Activated T-cell treated with anti-CD3 and anti-CD28 coated beads for 24 hours (primary cell): ENCODE measurements around the gene MPZL1.
"Not testable (repeated sequence)": the region's sequence is repeated elsewhere in the genome, so short reads cannot be mapped to it uniquely, and the experiment has no call there.

Experiments
- DNase-seq: peaks from one replicate; pipeline ENCODE4 v3.0.0-alpha.2; 2020; ENCODE audit warnings: low read depth

Gene MPZL1

DNA sequence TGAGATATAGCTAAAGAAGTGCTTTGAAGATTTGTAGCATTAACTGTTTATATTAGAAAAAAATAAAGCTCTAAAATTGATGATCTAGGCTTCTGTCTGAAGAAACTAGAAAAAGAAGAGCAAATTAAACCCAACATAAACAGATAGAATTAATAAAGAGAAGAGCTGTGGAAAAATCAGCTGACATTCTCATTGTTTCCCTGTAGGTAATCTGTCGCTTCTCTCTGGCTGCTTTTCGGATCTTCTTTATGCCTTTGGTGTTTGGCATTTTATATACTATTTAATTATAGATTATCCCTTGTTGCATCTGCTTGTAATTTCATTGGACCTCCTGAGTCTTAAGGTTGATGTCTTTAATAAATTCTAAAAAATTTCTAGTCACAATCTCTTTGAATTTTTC is 59.8 kb downstream of the MPZL1 start:
- no peak for DNase-seq

DNA sequence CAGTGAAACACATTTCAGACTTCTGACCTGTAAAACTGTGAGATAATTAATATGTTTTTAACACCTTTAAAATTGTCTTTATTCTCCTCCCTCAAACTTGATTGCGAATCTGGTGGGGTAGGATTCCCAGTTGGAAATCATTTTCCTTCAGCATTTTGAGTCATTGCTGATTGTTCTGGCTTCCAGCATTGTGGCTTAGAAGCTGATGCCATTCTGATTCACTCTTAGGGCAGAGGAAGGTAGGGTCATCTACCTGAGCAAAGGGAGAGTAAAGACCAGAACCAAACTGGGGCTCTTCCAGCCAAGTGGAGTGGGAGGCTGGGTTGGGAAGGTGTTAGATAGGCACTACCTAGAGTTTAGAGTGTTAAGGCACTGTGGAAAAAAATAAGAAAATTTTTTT is 61.2 kb downstream of the MPZL1 start:
- no peak for DNase-seq

DNA sequence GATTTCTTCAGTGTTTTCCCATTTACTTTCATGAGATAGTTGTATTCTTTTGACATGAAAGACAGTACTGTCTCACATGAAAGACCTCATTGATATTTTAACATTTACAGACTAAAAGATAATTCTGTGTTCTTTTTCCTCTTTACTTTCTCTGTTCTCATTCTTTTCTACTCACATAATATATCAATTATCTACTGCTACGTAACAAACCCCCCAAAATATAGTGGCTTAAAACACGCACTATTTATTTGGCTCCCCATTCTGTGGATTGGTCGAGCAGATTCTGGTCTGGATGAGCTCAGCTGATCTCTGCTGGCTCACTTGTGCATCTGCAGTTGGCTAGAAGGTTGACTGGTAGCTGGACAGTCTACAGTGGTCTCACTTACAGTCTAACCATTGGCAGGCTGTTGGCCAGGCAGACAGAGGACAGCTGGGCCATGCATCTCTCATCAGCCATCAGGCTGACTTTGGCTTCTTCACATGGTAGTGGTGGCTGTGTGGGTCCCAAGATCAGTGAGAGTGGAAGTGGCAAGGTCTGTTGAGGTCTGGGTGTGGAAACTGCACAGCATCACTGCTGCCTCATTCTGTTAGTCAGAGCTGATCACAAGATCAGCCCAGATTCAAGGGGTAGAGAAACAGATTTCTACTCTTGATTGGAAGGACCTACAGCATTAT is 63.2 kb downstream of the MPZL1 start:
- DNase-seq: no peak

DNA sequence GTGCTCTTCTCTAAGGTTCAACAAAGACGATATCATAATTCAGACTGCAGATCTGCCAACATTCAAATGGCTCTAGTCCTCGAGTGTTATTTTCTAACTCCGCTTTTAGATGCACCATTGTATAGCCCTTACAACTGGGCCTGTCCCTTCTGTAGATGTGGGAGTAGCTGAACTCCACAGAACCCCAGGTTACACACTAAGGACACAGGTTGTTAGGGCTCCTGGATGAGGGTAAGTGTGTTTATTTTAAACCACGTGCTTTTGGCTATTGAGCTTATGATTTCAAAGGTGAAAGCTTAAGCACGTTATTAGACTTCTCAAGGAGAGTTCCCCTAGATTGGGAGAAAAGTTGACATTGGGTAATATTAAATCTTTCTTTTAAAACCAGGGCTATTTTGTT is 64.7 kb downstream of the MPZL1 start:
- no peak for DNase-seq

DNA sequence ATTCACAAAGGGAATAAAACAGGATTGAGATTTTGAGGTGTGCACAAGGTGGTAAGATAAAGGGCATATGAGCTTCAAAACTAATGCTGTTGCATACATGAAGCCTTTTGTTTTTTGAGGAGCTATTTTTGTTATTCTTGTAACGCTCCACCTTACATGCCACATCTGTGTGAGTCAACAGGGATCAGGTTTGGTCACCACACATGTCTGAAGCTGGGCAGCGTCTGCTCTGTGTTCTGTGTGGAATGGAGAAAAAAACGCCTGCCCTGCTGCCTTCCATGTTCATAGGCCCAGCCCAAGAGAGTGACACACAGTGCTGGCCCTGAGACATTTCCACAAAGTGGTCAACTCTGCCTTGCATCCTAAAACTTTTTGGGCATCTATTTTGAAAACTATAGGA is 67.7 kb downstream of the MPZL1 start:
- no peak for DNase-seq

DNA sequence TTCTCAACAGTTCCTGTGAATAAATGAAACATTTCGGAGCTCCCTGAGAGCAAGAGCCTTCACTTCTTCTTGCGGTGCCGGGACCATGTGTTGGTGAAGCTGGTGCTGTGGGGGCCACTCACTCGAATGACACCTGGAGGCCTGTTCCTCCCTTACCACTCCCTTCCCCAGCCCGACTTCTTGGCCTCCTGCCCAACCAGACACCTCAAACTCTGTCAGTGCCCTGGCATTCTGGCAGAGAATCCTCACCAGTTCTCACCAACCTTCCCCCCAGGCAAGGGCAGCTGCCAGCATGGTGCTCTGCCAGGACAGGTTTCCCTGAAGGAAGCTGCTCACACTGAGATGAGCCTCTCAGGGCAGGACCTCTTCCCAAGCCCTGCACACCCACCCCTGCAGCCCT is 68.3 kb downstream of the MPZL1 start:
- DNase-seq: no peak

DNA sequence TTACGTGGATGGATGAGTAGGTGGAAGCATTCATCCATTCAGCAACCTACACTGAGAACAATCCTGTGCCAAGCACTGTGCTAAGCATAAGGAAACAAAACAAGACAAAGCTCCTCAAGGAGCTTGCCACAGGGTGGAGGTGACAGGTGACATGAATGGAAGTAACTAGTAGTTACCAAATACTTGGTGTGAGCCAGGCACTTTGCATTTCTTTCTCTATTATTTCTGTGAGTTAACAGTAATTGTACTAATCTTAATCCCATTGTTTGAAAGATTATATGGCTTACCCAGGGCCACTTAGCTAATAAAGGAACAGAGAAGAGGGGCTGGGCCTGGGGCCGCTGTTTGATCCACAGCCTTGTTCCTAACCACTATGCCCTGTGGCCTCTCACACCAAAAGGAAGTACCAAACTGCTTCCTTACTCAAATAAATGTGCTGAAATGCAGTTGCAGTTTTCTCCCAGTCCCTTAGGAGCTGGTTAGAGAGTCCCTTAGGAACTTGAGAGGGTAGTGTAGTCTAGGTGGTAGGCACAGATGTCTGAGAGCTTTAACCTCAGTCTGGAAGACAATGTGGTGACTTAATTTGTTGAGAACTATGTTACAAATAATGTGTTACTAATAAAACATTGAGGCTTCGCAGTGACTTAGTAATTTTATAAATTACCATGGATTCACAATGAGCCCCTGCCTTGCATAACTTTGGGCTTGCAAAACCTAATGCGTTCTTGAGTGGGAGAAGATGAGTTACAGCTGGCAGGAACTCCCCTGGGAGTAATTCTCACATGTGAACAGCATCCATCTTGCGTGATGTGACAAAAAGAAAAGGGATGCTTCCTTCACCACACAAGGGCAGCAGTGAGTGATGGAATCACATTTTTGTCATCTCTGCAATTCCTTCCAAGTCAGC is 69.8 kb downstream of the MPZL1 start:
- no peak for DNase-seq

DNA sequence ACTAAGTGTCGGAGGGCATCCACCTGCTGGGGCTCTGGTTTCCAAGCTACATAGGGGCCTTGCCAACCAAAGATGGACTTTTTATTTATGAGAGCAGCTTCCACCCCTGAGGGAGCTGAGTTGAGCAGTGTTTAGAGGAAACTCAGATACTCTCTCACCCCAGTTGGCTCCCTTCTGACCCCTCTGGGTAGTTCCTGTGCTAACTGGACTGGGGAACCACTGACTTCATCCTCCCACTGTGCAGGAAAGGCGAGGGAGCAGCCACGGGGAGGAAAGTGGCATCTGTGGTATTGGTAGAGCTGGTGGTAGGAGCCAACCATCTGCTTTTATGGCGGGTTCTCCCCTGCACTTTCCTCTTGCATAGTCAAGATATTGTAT is 70.4 kb downstream of the MPZL1 start:
- DNase-seq: no peak

DNA sequence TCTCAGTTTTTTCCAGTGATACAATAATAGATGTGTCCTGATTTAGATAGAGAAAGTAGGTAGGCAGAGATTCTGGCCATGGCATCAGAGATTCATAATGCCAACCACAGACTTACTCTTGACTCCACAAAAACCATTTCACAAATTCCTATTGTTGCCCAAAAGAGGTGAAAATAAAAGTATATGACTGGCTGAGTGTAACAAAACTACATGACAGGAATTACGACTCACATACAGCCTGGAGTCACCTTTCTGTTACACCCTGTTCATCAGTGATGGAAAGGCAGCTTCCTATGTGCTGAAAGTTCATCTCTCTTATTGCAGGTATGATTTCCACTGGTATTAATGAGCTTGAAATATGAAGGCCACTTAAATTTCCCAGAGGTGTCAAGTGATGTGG is 72.3 kb downstream of the MPZL1 start:
- no peak for DNase-seq

DNA sequence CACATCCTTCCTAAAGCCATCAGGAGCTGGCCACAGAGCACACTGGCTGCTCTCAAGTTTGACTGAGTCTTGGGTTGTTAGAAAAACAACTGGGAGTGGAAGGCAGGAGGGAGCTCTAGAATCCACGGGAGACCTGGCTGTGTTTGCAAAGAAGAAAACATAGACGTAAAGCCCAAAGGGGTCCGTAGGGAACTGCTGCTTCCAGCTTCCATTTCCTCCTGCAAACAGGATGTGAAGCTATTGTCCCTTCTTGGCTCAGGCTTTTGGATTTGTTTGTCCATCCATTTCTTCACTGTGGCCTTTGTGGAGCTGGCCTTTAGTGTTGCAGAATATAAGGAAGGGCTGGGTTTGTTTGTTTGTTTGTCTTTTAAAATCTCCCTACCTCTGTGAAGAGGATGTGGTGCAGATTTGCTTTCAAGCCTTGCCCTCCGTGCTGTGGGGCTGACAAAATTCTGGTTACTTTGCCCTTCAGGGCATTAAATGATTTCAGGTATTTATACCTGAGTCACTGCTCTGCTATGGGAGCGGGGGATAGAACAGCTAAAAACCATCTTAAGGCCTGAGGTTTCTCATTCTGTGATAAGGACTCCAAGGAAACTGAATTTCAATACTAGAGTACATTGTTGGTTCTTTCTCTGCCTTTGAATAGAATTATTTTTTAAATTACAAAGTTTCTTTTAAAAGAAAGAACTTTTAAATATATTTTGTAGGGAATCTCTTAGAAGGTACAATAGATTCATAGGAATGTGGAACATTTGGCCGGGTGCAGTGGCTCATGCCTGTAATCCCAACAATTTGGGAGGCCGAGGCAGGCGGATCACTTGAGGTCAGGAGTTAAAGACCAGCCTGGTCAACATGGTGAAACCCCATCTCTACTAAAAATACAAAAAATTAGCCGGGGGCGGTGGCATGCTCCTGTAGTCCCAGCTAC is 74.3 kb downstream of the MPZL1 start:
- no peak for DNase-seq

DNA sequence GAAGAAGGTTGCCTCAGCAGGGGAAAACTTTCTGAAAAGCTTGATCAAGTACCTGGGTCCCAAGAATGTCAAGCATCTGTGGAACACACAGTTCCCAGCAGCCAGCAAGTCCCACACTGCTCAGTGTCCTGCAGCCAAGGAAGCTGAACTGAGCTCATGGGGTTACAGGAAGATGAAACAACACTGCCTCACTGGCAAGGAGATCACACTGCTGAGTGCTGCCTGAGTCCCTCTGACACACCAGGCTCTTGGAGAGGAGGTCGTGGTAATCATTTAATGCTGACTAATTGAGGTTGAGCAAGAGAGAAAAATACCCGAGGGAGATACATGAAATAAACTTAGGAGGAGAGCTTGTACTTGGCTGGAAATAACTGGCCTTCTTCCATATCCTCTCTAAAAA is 75.2 kb downstream of the MPZL1 start:
- DNase-seq: no peak

DNA sequence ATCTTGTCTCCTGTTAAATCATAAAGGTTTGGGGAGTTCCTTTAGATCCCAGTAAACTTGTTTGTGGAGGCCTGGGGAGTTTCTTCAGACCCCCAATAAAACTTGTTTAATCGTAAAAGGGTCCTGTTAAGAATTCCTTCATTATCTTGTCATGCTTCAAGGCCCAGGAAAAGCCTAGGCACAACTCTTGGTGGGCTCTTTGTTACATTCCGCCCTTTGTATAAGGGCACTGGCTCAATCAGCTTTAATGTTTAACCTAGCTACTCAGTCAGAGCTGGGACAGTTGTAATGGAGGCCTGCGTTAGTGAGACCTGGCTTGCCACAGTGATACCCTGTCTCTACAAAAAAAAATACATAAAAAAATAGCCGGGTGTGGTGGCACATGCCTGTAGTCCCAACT is 77.2 kb downstream of the MPZL1 start:
- no peak for DNase-seq

DNA sequence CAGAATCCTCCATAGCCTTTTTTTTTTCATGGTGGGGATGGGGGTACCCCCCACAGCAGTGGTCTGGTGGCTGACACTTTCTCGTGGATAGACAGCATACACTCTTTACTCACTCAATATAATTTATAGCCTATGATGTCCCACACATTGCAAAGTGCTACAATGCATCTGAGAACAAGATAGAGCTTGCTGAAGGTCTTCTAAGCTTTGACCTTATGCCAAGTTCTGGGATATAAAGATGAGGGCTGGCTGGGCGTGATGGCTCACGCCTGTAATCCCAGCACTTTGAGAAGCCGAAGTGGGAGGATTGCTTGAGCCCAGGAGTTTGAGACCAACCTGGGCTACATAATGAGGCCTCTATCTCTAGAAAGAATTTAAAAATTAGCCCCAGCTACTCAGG is 78.0 kb downstream of the MPZL1 start:
- DNase-seq: no peak

DNA sequence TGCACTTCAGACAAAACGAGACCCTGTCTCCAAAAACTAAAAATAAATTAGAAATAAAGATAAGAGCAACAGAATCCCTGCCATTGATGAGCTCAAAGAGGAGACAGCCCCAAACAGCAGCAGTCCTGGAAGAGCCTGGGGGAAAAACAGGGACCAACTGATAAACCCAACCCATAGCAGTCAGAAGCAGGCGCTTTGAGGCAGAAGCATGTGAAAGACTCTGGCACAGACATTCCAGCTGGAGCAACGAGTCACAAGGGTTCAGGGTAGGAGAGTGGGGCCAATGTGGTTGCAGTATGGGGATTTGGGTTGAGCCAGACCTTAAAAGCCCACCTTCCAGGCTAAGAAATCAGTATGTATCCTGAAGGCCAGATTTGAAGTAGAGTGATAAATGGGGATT is 78.5 kb downstream of the MPZL1 start:
- DNase-seq: no peak

DNA sequence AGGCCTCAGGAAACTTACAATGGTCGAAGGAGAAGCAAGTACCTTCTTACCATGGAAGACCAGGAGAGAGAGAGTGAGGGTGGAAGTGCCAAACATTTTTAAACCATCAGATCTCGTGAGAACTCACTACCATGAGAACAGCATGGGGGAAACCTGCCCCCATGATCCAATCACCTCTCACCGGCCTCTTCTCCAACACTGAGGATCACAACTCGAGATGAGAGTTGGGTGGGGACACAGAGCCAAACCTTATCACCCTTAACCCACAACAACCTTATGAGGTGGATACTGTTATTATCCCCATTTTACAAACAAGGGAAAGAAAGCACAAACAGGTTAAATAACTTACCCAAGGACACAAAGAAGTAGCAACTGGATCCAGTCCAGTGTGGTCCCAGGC is 80.5 kb downstream of the MPZL1 start:
- DNase-seq: no peak

DNA sequence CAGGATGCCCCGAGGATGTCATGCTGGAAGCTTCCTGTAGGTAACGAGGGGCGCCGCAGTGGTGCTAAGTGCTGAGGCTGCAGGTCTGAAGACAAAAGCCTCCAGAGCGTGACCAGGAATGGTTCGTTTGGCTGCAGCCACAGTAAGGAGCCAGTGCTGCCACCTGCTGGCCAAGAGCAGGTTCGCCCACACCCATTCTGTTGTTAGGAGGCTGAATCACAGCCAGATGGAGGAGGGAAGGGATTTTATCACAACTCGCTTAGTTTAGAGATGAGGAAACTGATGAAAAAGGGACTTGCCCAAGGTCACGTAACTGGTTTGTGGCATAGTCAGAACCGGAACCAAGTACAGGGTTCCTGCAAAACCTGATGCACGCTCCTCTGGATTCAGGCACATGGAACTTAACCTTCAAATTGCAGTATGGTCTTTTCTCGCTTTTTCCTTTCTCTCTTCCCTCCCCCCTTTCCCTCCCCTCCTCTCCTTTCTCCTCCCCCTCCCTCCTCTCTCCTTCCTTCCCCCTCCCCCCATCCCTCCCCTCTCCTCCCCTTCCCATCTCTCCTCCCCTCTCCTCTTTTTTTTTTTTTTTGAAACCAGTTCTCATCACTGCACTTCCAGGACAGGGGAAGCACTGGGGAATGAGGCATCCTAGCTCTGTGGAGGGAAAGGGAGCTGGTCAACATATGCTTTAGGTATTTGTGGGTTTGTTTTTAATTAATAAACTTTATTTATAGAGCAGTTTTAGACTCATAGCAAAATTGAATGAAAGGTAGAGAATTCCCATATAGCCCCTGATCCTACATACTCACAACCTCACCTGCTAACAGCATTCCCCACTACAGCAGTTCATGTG is 81.8 kb downstream of the MPZL1 start:
- peak; percentile 83 for DNase-seq

DNA sequence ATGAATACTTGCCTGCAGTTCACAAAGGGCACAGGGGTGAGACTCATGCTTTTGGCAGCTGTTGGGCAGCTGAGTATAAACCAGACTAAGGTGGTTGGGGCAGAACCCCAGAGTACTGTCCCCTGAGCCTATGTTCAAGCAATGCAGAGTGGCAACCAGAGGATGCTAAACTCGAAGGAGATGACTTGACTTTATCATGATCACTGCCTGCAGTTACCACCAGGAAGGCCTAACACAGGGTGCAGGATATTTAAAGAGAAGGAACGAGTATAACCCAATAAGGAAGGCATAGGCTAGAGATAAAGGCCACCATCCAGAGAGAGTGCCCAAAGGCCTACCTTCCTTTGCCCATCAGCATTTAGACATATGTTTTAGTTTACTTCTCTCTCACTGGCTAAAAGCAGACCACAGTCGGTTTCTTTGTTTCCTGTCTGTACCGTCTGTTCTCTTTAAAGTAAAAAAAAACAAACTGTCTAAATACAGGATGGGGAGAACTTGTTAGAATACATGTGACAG is 83.3 kb downstream of the MPZL1 start:
- DNase-seq: peak; percentile 14

DNA sequence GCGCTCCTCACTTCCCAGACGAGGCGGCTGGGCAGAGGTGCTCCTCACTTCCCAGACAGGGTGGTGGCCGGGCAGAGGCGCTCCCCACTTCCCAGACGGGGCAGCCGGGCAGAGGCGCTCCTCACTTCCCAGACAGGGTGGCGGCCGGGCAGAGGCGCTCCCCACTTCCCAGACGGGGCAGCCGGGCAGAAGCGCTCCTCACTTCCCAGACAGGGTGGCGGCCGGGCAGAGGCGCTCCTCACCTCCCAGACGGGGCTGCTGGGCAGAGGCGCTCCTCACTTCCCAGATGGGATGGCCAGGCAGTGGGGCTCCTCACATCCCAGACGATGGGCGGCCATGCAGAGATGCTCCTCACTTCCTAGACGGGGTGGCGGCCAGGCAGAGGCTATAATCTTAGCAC is 84.5 kb downstream of the MPZL1 start:
- not testable (repeated sequence) for DNase-seq

DNA sequence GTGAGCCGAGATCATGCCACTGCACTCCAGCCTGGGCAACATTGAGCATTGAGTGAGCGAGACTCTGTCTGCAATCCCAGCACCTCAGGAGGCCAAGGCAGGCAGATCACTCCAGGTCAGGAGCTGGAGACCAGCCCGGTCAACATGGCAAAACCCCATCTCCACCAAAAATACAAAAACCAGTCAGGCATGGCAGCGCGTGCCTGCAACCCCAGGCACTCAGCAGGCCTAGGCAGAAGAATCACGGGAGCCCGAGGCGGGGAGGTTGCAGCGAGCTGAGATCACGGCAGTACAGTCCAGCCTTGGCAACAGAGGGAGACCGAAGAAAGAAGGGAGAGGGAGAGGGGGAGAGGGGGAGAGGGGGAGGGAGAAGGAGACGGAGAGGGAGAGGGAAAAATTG is 84.9 kb downstream of the MPZL1 start:
- not testable (repeated sequence) for DNase-seq

DNA sequence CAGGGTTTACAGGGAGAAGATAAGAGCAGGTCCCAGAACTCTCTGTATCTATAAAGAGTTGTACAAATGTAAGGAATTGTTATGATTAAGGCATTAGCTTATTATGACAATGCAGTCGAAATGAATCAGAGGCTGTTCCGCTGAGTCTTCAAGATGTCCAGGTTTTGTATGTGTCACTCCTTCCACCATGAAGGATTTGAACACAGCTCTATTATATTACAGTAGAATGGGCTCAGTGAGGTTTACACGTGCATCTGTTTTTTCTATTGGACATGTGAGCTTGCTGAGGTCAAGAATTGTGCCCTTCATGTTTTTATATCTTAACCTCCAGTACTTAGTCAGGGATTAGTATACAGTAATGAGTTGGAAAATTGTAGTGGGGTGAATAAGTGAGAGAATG is 86.3 kb downstream of the MPZL1 start:
- no peak for DNase-seq

DNA sequence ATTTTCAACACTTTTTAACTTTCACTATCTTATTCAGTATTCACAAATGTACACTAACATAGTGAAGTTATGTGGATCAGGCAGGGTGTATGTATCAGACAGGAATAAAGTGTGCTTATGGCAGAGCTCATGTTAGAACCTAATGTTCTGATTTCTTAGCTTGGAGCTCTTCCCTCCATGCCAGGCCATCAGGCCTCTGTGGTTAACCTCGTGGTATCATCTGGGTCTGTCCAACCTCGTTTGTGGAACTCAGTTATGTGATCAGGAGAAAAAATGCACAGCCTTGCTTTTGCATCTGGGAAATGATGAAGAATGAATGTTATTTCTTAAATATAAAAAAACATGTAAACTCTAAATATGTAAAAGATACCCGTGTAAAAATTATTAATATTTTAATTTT is 86.9 kb downstream of the MPZL1 start:
- DNase-seq: no peak
